GM15510 (cell line): ENCODE results near the gene ITPKB.

Source experiments
- POLR2A ChIP-seq: IDR thresholded peaks from 3 replicates; pipeline ENCODE4 v1.6.1; 2011; ENCODE audit warnings: borderline replicate concordance; ENCODE audit not compliant: insufficient read length; ENCODE audit errors: extremely low read depth

The ITPKB gene

GRCh38 chr1:226603858-226604559 is 135.1 kb downstream of the ITPKB start:
- TF ChIP-seq POLR2A: no peak

GRCh38 chr1:226603022-226603857 is 135.8 kb downstream of the ITPKB start:
- no peak for TF ChIP-seq POLR2A

GRCh38 chr1:226602186-226603021 is 136.7 kb downstream of the ITPKB start:
- no peak for TF ChIP-seq POLR2A

- TF ChIP-seq POLR2A: no peak
Measured at GRCh38 chr1:226601456-226601855, 137.6 kb downstream of the ITPKB start.

GRCh38 chr1:226600254-226600653 is 138.8 kb downstream of the ITPKB start:
- TF ChIP-seq POLR2A: no peak

GRCh38 chr1:226599636-226600238 is 139.3 kb downstream of the ITPKB start:
- no peak for TF ChIP-seq POLR2A

- TF ChIP-seq POLR2A: no peak
Measured at GRCh38 chr1:226598455-226598849, 140.6 kb downstream of the ITPKB start.

GRCh38 chr1:226597616-226598454 is 141.2 kb downstream of the ITPKB start:
- no peak for TF ChIP-seq POLR2A

- TF ChIP-seq POLR2A: no peak
Measured at GRCh38 chr1:226596531-226597165, 142.4 kb downstream of the ITPKB start.

- no peak for TF ChIP-seq POLR2A
Measured at GRCh38 chr1:226593541-226593940, 145.5 kb downstream of the ITPKB start.

GRCh38 chr1:226590614-226591013 is 148.5 kb downstream of the ITPKB start:
- no peak for TF ChIP-seq POLR2A

GRCh38 chr1:226589008-226589733 is 149.9 kb downstream of the ITPKB start:
- TF ChIP-seq POLR2A: no peak

GRCh38 chr1:226588484-226588883 is 150.6 kb downstream of the ITPKB start:
- TF ChIP-seq POLR2A: no peak
